ENCODE results near the gene LTBP3. TPM values are rescaled to one million over a fixed set of nuclear protein-coding genes. Genes with fewer than 3 reads are reported as not detected.

Gene LTBP3
- total and polyA plus RNA-seq, 9 of the 15 experiments (the other 6 are each of a cell fraction or from before 2014, with no cell fraction given): 0.06 to 20.5 (median 4.8) TPM

- TF ChIP-seq MGA (IDR thresholded peaks at IDR 0.05): no peak
- peak; percentile 48; the same call in 1 of the 2 replicates for TF ChIP-seq ZNF592 (IDR thresholded peaks at IDR 0.05)
- no peak for TF ChIP-seq E2F4 (CRISPR knock-in tag; IDR thresholded peaks at IDR 0.05; ENCODE audit: low read depth)
- TF ChIP-seq KLF16 (IDR thresholded peaks at IDR 0.05): no peak
- no peak for TF ChIP-seq SMARCC2 (IDR thresholded peaks at IDR 0.05; ENCODE audit: low read depth)
- TF ChIP-seq TCFL5 (CRISPR knock-in tag; conservative IDR thresholded peaks at IDR 0.05): no peak
- no peak for TF ChIP-seq SIRT6 (IDR thresholded peaks at IDR 0.05; ENCODE audit: low read depth, low read length)
- peak; percentile 24; the same call in 1 of the 2 replicates for TF ChIP-seq FOXJ2 (tag; IDR thresholded peaks at IDR 0.05)
- peak; percentile 88 for TF ChIP-seq ELF1 (tag; IDR thresholded peaks at IDR 0.05)
- TF ChIP-seq ARID2 (IDR thresholded peaks at IDR 0.05): no peak
Measured at GRCh38 chr11:65492637-65493366, 65.4 kb downstream of the LTBP3 start (continued).
